SU-DHL-6 (cell line): ENCODE measurements around the gene ESYT1.

ENCODE experiments used
- H2AFZ ChIP-seq: fragments of 200-600 bp; sonication (generic); 2 replicates; pipeline ENCODE4 v1.6.1; 2014; ENCODE audit warnings: low read depth, mild to moderate bottlenecking, moderate library complexity, mixed read lengths, antibody characterized with exemption, low read length; ENCODE audit not compliant: severe bottlenecking
- H3F3A ChIP-seq: fragments of 200-600 bp; shearing (Covaris generic); 2 replicates; pipeline ENCODE4 v1.6.0; 2016; ENCODE audit warnings: antibody characterized with exemption, mild to moderate bottlenecking; ENCODE audit not compliant: insufficient read depth
- H3K27ac ChIP-seq: fragments of 200-600 bp; sonication (generic); 2 replicates; pipeline ENCODE4 v1.5.1; 2016; ENCODE audit warnings: low read depth, mild to moderate bottlenecking, low read length, moderate library complexity, mixed read lengths
- H3K27me3 ChIP-seq: fragments of 200-600 bp; sonication (generic), shearing (Covaris generic); 2 replicates; pipeline ENCODE4 v1.6.0; 2014; ENCODE audit warnings: mild to moderate bottlenecking, low read length
- H3K36me3 ChIP-seq: fragments of 200-600 bp; sonication (generic); 2 replicates; pipeline ENCODE4 v1.6.1; 2014; ENCODE audit warnings: mild to moderate bottlenecking, low read length, mixed read lengths
- H3K4me2 ChIP-seq: fragments of 300-600, 200-600 bp; shearing (Covaris generic), sonication (generic); 2 replicates; pipeline ENCODE4 v1.6.0; 2014; ENCODE audit warnings: low read length, low read depth, mild to moderate bottlenecking; ENCODE audit not compliant: poor library complexity, severe bottlenecking
- H3K4me3 ChIP-seq: fragments of 200-600 bp; sonication (generic); 2 replicates; pipeline ENCODE4 v1.5.1; 2014; ENCODE audit warnings: antibody characterized with exemption, low read length, mild to moderate bottlenecking, mixed read lengths; ENCODE audit not compliant: insufficient read depth, poor library complexity, severe bottlenecking
- H3K79me2 ChIP-seq: fragments of 200-600 bp; sonication (generic); 2 replicates; pipeline ENCODE4 v1.6.1; 2014; ENCODE audit warnings: mild to moderate bottlenecking, low read length, moderate library complexity; ENCODE audit not compliant: insufficient read depth
- H3K9ac ChIP-seq: fragments of 200-600 bp; sonication (generic); 2 replicates; pipeline ENCODE4 v1.7.0; 2014; ENCODE audit warnings: mild to moderate bottlenecking, low read length
- H3K9me2 ChIP-seq: fragments of 200-600 bp; sonication (generic); replicated peaks from 2 replicates; pipeline ENCODE4 v1.6.1; 2014; ENCODE audit warnings: low read length; ENCODE audit not compliant: insufficient read depth
- H3K9me3 ChIP-seq: fragments of 200-600 bp; sonication (generic); 2 replicates; pipeline ENCODE4 v1.6.1; 2014; ENCODE audit warnings: low read length, mixed read lengths; ENCODE audit not compliant: insufficient read depth
- H4K20me1 ChIP-seq: fragments of 200-600 bp; sonication (generic); 2 replicates; pipeline ENCODE4 v1.6.1; 2014; ENCODE audit warnings: low read depth, mild to moderate bottlenecking, antibody characterized with exemption, low read length, moderate library complexity, mixed read lengths
- EZH2phosphoT487 ChIP-seq: fragments of 200-600 bp; sonication (generic), shearing (Covaris generic); conservative IDR thresholded peaks from 2 replicates; pipeline ENCODE4 v1.6.1; 2018; ENCODE audit warnings: mild to moderate bottlenecking, antibody characterized with exemption, low read length, moderate library complexity, mixed read lengths
- TF ChIP-seq, protein P1 (sequence below): fragments of 200-600 bp; sonication (generic); IDR thresholded peaks from one replicate; pipeline ENCODE4 v1.5.1; 2017; ENCODE audit warnings: antibody characterized with exemption, mild to moderate bottlenecking, low read length, moderate library complexity; ENCODE audit not compliant: insufficient read depth, poor library complexity, severe bottlenecking

ESYT1 gene

DNA sequence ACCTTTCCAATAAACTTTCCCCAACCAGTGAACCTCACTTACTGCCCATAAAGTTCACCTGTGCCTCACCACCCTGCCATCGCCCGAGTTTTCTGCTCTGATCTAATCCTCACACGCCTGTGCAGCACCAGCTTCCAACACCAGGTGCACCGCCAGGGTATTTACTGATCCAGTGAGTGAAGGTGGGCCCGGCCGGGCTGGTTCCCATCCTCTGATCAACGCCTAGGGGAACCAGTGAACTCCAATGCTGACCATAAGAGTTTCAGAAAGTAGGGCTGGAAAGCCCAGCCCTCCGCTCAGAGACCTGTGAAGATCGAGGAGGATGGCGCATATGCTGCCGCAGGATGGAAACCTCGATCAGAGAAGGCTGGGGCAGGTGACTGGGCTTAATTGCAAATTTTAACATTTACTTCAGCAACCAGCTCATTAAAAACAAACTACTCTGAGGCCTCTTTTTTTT lies 23.6 kb downstream of the ESYT1 start:
- Histone ChIP-seq H3K4me2 (peak overlapping the region; percentile 80), H3K9me2 (no peaks in the 10 kb centered on the region), H3K9ac (peak overlapping the region; percentile 77), H3K36me3 (no peaks in the 10 kb centered on the region), H4K20me1 (no peaks in the 10 kb centered on the region), H2AFZ (peak overlapping the region; percentile 36), H3K27ac (peak overlapping the region; percentile 85), H3K9me3 (no peaks in the 10 kb centered on the region), H3K4me3 (peak overlapping the region; percentile 74), H3K79me2 (peaks cover 6% of the 10 kb centered on the region; the same call in 1 of the 2 replicates), H3F3A (peaks cover 14% of the 10 kb centered on the region; the same call in 1 of the 2 replicates), H3K27me3 (no peaks in the 10 kb centered on the region)
- TF ChIP-seq, protein P1, sequence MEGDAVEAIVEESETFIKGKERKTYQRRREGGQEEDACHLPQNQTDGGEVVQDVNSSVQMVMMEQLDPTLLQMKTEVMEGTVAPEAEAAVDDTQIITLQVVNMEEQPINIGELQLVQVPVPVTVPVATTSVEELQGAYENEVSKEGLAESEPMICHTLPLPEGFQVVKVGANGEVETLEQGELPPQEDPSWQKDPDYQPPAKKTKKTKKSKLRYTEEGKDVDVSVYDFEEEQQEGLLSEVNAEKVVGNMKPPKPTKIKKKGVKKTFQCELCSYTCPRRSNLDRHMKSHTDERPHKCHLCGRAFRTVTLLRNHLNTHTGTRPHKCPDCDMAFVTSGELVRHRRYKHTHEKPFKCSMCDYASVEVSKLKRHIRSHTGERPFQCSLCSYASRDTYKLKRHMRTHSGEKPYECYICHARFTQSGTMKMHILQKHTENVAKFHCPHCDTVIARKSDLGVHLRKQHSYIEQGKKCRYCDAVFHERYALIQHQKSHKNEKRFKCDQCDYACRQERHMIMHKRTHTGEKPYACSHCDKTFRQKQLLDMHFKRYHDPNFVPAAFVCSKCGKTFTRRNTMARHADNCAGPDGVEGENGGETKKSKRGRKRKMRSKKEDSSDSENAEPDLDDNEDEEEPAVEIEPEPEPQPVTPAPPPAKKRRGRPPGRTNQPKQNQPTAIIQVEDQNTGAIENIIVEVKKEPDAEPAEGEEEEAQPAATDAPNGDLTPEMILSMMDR = peak; percentile 23
- no peak for TF ChIP-seq EZH2phosphoT487

DNA sequence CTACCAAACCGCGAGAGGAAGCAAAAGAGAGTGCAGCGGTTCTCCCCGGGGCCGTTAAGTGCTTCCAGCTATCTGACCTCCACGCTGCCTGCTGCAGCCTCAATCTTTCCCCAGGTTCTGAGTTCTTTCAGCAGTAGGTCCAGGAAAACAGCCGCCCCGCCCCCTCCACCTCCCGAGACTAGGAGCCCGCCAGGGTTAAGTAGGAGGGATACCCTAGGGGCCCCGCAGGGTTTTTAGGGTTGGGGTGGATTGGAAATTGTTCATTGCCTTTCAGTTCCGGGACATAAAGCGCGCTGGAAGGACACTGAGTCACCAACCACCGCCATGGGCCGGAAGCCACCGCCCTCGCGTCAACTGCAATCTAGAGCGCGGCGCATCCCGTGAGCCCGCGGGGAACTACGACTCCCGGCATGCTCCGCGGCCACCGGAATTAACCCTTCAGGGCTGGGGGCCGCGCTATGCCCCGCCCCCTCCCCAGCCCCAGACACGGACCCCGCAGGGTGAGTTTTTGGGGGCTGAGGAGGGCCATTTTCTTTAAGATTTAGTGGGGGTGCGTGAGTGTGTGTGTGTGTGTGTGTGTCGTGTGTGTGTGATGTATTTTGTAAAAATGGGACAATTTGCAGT lies 24.2 kb downstream of the ESYT1 start, which contains the start of gene MYL6B:
MYL6B (plus strand) TSS at position 456 of the 624 bp plus-strand sequence. CDS start 1,332 bp downstream, outside the sequence.
- H3F3A ChIP-seq = peaks cover 14% of the 10 kb centered on the region; the same call in 1 of the 2 replicates
- H3K4me3 ChIP-seq = peak within 1 kb of the TSS; percentile 74
- no peaks in the 10 kb centered on the region for H3K36me3 ChIP-seq
- no peak for TF ChIP-seq EZH2phosphoT487
- TF ChIP-seq, protein P1 = no peak
- H3K9me3 ChIP-seq = no peaks in the 10 kb centered on the region
- no peaks in the 10 kb centered on the region for H3K27me3 ChIP-seq
- H3K9ac ChIP-seq = peak within 1 kb of the TSS; percentile 77
- H3K4me2 ChIP-seq = peak within 1 kb of the TSS; percentile 80
- H4K20me1 ChIP-seq = no peaks in the 10 kb centered on the region
- no peaks in the 10 kb centered on the region for H3K9me2 ChIP-seq
- H3K79me2 ChIP-seq = peaks cover 6% of the 10 kb centered on the region; the same call in 1 of the 2 replicates
- peak within 1 kb of the TSS; percentile 36 for H2AFZ ChIP-seq
- H3K27ac ChIP-seq = peak within 1 kb of the TSS; percentile 85

DNA sequence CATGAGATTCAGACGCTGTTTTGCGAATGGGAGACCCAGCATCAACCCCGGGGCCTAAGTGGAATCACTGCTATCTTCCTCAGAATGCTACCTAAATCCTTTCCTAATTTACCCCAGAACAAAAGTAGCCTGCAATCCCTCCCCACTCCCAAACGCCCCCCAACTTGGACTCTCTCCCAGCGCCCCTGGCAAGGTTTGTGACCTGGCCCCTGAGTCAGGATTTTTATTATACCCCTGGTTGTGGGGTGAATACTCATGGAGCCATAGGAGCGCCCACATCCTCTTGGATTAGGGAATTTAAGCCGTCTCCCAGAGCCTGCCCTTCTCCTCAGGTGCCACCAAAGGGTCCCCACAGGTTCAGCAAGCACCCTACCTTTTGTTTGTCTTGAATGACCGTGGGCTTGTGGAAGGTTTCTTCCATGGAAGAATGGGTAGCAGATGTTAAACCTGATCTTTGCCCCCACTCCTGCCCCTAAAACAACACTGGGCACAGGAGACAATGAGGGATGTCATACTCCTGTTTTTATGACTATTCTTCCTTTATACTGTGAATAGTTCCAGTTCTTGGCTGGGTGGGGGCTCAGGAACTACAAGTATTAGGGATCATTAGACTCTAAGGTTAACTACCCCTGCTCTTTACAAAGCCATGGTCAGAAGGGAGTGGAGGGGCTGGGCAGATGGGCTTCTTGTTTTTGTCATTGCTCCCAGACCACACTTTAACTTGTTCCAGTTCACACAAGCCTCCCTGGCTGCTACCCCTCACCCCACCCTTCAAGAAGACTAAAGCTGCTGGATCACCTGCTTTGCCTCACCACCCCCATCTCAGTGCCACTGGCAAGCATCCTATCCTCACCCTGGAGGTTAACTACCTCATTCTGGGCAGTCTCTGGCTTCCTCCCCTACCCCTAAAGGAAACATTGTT lies 24.9 kb downstream of the ESYT1 start:
- Histone ChIP-seq H3K36me3 (no peaks in the 10 kb centered on the region), H3K9me3 (no peaks in the 10 kb centered on the region), H2AFZ (peak overlapping the region; percentile 36), H3K27ac (peak overlapping the region; percentile 15; the same call in 1 of the 2 replicates), H4K20me1 (no peaks in the 10 kb centered on the region), H3K4me2 (peak overlapping the region; percentile 80), H3K9me2 (no peaks in the 10 kb centered on the region), H3K4me3 (peak overlapping the region; percentile 74), H3F3A (peaks cover 14% of the 10 kb centered on the region; the same call in 1 of the 2 replicates), H3K79me2 (peaks cover 6% of the 10 kb centered on the region; the same call in 1 of the 2 replicates), H3K27me3 (no peaks in the 10 kb centered on the region), H3K9ac (peak overlapping the region; percentile 77)
- no peak for TF ChIP-seq EZH2phosphoT487
- TF ChIP-seq, protein P1 = no peak
